GM21529 (cell line): Measurements from ENCODE around the gene GSN.

ENCODE experiments used
- ATAC-seq: cut with Tn5 transposase; IDR thresholded peaks from one replicate; pipeline ENCODE4 v1.9.1; 2021; ENCODE audit not compliant: unreplicated experiment

The GSN gene

DNA sequence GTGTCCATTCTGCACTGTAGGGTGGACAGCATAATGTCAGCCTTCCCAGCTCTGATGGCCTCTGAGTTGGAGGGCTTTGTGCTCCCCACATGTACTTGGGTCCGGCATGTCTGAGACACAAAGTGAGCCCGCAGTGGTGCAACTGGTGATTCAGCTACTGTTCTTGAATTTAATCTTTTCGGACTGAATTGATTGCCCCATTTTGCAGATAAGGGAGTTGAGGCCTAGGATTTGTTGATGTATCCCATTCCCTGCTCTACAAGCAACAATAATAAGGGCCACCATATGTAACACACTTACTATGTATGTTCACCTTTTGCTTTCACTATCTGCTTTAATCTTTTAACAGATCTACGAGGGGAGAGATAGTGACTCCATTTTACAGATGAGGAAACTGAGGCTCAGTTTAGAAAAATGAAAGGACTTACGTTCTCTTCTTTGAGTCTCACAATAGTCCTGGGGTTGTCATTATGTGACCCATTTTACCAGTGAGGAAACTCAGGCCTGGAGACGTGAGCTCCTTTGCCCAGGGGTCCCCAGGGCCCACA lies 4.5 kb downstream of the GSN start:
- ATAC-seq: no peak

DNA sequence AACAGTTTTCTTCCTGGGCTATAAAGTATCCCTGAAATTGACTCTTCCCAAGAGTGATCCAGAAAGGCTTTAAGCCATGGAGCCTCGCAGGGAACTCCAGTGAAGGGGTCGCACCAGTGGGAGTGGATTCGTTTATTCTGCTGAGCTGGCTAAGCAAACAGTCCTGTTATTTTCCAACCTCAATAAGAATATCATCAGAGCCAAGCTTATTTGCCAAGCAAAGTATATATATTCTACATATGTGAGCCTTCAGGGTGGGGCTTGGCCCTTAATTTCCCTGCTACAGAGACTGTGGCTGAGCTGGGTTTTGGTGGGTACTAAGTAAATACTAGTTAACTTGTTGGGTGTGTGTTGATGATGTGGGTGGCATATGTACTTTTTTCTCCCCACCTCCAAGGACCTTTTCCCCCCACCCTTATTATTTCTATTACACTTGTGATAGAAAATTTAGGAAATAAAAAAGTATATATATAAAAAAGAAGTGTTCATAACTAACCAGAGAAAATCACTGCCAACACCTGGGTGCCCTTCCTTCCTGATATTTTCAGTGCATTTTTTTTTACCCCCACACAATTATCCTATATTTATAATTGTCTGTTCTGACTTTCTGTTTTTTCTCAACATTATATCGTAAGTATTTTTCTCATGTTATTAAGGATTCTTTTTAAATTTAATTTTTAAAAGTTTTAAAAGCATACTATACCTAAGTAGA lies 5.3 kb downstream of the GSN start:
- no peak for ATAC-seq

DNA sequence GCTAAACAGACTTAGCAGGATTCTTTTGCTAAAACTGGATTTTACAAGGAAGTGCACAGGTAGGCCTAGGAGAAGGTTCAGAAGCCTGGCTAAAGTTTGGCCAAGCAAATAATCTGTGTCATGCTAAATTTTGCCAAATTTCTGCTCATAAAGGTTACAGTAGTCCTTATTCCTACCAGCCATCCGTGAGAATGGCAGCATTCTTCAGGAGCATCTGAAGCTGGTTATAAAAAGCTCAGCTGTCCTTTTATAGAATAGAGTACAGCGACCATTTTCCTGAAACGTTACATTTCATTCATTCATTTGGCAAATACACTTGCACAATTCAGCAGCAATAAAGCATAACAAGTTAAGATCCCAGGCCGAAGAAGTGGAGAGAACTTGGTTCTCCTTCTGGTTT lies 6.9 kb downstream of the GSN start:
- ATAC-seq: no peak

DNA sequence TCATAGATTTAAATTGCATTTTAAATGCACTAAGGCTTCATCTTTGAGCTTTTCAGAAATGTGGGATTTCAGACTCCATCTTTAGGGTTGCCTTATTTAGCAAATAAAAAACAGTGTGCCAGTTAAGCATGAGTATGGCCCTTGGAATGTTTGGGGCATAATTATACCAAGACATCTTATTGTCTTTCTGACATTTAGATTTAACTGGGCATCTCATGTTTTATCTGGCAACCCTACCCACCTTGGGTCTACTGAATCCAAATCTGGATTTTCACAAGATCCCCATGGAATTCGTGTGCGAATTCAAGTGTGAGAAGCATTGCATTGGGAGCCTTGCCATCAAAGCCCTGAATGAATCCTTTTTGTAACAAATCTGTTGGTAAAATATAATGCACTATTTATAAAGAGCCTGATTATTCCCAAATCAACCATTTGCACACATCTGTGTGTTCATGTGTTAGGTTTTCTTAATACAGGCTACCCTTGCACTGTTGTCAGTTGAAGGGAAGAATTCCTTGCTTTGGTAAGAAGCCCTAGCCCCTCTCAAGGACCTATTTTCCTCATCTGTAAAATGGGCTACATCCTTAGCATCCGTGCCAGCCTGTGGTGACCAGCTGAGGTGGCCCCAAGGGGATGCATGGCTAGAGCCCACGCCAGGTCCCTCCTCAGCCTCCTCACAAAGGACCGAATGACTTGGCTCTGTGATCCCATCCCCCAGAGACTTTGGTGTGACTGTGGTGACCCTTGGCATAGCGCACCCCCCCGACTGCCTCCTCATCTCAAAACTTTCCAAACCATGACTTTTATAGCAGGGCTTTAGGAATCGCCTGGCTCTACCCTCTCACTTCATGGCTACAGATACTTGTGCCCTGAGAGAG lies 8.1 kb downstream of the GSN start:
- no peak for ATAC-seq

DNA sequence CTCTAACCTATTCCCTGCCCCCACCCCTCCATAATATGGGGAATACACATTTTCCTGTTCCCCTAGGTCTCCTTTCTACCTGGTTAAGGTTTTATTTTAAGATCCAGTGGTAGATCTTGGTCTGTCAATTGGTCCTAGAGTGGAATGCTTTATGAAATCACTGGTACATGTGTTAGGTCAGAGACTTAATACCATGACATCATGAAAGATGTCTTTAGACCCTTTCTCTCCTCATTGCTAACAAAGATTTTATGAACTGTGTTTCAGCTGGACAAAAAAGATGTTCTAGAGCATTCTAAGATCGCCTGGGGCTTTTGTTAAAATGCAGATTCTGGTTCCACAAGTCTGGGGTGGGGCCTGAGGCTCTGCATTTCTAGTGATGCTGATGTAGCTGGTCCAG lies 9.1 kb downstream of the GSN start:
- no peak for ATAC-seq

DNA sequence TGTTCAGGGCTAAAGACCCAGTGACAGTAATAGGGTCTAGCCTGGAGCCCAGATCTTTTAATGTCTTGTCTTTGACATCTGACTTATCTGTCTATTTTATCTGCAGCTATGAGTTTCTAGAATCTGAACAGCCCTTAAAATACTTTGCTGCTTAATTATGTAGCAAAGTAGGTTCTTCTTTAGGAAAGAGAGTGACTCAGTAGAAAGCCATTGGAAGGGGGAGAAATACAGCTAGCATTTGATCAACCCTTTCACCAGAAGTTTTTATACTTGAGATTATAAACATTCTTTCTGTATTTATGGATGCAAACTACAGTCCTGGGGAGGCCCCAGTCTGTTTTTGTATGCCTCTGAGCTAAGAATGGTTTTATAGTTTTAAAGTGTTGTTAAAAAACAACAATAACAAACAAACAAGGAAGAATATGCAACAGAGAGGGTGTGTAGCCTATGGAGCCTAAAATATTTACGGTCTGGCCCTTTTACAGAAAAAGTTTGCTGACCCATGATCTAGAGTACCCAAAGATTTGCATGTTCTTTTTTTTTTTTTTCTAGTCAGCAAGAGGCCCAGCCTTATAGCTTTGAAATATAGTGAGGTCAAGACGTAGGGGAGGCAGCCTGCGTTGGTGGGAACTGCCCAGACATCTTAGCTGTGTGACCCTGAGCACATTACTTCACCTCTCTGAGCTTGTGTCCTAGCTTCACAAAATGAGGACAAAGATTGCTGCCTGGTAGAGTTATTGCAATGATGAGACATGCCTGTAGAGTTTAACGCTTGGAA lies 9.7 kb downstream of the GSN start:
- ATAC-seq: no peak

DNA sequence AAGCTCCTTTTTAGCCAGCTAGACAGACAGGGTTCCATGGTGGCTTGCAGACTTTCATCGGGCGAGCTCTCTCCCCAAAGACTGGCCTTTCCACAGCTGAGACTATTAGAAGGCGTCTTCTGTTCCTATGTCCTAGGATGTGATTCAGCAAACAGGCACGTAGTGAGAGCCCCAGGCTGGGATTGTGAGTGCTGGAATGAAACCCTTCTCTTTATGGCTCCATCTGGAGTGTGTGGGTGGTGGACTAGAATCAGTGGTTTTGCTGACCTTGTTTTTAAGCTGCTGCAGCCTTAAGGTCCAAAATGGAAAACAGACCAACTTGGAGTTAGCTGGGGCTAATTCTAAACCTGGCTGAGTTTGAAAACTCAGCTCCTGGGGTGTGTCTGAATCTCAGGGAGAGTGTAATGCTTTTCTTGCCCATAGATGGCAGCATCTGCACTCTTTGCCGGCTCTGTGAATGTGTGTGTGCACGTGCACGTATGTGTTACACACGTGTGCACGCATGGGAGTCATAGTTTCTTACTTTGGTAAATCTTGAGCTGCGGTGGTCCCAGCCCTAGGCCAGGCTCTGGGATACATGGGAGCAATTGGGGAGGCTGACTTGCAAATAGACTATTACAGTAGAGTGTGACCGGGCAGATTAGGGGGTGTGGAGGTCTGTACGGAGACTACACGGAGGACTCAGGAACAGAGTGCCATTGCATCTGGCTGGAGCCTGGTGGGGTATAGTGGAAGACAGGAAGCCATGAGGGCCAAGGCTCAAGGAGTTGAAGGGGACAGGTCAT lies 10.7 kb downstream of the GSN start:
- peak; percentile 57 for ATAC-seq

DNA sequence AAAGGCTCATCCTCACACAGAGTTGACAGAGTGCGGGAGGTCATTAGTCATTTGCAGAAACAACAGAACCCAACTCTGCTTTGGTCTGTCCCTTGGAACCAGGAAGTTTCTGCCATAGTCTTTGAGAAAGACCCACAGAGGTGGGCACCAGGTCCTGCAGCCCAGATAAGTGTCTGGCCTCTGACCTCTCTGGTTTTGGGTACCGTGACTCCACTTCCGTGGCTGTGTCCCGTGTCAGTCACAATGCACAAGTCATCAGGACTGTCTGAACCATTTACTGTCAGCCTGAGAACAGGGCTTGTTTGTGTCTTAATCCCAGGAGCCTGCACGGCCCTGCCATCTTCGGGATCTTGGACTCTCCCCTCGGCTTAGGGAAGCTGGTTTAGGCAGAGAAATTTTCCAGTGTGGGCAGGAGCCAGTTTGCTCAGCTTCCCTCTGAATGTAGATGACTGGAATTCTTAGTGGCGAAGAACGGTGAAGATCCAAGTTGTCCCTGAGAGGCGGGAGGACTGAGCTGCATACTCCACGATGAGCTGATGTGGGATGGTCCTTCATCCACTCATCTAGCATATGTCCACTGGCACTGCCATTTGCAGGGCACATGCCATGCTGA lies 11.9 kb downstream of the GSN start:
- ATAC-seq: no peak

DNA sequence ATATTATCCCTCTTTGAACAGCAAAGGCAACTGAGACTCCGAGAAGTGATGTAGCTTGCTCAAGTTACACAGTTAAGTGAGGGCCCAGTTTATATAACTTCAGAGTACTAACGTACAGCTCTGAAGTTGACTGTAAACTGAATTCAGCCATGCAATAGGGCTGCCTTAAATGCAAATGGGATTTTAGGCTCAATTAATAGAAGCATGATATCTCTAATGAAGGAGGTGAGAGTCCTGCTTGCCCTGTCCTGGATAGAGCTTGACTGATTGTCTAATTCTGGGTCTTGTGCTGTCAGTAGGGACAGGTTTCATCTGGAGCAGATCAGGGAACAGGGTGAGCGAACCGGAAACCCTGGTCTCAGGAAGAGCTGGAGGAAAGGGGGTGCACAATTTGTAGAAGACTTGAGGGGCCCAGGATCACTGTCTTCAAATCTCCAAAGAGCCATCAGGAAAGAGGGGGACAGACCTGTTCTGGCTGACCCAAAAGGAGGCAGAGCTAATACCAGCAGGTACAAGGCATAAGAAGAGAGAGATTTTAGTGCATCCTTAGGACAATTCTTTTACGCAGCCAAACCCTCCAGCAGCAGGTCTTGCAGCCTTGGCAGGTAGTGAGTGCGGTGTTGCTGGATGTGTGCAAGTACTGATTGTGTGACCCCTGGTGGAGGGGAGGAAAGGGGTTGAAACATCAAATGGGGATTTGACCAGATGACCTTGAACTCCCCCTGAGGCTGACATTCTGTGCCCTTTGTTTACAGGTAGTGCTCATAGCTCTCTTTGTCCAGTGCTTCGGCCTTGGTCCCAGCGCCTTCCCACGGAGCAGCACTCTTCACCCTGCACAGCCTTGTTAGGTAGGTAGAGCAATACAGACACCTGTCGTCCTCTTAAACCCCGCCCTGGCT lies 13.0 kb downstream of the GSN start:
- ATAC-seq: no peak

DNA sequence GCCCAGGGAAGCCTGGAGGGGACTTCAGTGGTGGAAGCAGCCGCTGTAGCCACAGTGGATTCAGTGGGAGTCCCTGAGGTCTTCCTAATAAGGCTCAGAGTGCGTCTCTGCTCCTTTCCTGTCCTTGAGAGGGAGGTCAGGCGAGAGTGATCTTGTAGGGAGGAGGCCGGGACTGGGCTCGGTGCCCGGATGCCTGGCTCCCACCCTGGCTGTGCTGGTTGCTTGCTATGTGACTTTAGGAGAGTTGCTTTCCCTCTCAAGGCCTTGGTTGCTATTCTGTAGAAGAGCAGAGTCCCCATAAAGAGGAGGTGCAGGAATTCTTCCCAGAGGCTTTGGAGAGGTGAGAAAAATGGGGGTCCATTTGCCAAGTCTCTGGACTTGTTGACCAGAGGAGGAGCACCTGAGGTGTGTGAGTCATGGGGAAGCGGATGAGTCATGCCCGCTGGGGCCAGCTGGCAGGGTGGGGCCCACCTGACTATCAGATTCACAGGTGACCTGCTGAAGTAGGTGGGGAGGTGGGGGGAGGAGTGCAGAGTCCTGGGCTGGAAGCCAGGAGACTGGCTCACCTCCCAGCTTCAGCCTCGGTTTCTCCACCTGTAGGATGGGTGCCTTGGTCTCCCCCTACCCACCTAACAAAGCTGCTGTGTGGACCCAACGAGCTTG lies 13.8 kb downstream of the GSN start:
- no peak for ATAC-seq

DNA sequence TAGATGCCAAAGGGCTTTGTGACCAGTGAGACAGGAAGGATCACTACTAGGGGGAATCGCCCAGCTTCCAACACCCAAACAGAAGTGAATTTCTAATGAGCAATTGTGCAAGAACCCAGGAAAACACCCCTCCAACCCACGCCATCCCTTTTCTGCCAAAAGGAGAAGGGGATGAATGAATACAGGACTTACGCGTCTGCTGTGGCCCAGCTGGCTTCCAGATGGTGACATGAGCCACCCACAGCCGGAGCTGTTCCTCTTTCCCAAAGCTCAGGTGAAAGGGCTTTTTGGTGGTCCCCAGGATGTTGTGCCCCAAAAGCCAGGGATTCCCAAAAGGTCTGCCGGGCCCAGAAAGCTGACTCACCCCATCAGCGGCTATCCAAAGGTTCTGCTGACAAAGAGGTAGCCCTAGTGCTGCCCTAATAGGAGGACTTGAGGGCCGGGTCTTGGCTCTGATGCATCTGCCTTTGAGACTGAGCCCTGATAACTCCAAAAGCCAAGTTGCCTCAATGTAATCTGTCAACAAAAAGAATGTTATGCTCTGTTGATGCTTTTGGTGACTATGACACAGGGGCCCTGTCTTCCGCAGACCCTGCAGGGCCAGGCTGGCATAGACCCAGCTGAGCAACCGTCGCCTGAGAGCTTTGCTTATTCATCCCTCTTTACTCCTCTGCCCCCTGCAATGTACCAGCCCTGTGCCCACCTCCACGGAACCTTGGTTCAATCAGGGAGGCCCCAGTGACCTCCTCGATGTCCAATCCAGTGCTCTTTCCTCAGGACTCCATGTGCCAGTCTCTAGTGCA lies 14.5 kb downstream of the GSN start:
- no peak for ATAC-seq

DNA sequence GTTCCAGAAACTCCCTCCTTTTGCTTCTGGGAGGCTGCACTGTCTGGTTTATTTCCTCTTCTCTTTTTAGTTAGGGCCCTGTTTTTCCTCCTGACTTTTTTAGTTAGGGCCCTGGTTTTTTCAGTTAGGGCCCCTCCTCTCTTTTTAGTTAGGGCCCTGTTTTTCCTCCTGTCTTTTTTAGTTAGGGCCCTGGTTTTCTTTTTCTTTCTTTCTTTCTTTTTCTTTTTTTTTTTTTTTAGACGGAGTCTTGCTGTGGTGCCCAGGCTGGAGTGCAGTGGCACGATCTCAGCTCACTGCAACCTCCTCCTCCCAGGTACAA lies 15.1 kb downstream of the GSN start:
- ATAC-seq: no peak

DNA sequence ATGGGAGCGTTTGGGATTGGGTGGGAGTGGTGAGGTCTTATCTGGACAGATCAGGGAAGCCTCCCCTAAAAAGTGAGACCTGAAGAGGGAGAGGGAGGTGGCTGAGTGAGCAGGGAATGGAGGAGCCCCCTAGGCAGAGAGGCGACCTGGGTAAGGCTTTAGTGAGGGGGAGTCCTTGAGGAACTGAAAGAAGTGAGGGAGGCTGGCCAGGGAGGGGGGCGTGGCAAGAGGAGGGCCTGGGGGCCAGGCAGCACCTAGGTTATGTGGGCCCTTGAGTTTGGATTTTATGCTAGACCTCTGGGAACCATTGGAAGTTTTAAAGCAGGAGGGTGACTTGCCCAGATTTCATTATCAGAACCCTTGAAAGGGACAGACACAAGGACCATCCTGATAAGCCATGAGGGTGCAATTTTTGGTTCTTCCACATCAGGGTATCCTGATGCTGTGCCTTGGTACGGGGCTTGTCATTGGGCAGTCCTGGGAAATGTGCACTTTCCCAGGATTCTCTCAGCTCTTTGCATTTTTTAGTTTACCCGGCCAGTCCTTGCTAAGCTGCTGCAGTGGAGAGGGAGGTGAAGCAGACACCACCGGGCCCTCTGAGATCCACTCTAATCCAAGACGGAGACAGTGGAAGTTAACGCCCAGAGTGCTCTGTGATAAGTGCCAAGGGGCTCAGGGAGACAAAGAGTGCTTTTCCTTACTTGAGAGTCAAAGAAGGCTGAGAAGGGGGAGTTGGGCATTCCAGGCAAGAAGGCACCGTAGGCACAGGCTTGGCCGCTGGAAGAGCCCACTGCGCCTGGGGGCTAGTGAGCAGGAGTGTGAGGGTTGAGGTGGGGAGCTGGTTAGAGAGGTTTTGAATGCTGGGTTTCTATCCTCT lies 16.1 kb downstream of the GSN start:
- ATAC-seq: no peak

DNA sequence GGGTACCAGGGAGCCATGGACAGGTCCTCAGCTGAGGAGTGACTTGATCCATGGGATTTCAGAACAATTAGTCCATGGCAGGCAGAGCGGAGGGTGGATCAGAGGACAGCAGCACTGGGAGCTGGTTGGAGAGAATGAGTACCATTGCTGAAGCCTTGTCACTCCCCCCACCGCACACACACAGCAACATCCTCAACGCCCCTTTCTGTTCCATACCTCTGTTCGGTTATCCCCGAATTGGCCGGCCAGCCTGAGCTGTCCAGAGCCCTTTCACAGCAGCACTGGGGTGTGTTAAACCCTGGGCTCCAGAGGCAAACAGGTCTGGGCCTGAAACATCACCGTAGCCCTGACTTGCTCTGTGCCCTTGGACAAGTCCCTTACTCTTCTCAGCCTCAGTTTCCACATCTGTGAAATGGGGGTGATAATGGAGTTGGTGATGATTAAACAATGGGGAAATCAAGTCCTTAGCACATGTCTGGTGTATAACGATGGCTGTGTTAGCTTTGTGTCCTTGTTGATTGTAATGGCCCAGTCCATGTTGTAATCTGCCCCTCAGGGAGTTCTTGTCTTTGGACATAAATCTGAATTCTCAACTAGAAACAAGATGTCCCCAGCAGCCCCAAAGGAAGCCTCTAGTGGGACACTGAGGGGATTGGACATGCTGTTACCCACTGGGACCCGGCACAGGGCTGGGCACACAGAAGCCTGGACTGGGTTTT lies 16.9 kb downstream of the GSN start:
- ATAC-seq: no peak

DNA sequence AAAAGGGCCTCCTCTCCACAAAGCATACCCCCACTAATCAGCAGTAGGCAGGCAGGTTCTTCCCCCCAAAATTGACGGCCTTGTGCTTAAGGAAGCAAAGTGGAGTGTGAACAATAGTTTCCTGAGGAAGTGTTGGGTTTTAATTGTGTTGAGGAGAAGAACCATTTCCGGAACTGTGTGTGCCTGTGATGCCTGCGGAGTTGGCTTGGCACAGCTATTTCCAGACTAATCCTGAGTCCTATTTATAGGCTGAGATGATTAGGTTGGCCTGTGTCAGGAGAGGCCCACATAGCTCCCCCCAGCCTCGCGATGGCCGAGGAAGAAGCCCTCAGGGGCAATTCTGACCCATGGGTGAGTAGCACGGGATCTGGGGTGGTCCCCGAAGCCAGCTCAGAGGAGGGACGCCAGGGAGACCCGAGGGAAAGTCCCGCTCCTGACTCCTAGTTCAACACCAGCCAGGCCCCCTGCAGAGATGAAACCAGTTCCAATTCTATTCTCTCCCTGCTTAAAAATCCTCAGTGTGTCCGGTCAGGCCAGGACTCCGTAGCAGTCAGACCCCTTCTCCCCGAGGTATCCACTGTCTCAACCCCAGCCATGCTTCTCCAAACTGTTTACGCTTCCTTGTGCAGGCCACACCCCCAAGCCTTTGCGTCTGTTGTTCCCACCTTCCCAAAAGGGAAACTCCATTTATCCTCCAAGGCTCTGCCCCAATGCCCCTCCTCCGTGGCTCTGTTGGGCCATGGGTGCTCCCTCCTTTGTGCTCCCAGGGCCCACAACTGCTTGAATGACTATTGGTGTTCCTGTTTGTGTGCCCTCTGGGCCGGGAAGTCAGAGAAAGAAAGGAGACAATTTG lies 18.1 kb downstream of the GSN start:
- ATAC-seq: no peak

DNA sequence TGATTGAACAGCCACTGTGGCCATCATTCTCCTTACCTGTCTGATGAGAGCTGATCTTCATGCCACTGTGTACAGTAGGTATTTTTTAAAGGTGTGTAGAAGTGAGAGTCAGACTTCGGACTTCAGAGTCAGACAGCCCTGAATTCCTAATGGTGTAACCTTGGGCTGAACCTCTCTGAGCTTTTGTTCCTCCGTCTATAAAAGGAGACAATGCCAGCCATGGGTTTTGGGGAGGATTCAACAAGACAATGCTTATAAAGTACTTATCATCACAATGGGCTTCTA lies 18.7 kb downstream of the GSN start:
- no peak for ATAC-seq
